ENCODE results near the gene C16orf89. TPM values are rescaled to one million over a fixed set of nuclear protein-coding genes. Genes with fewer than 3 reads are reported as not detected.

C16orf89 gene
- total RNA-seq, 4 donors from 2014 or later: 2.9 to 14.9 (median 3.3) TPM; not detected in 1

DNA sequence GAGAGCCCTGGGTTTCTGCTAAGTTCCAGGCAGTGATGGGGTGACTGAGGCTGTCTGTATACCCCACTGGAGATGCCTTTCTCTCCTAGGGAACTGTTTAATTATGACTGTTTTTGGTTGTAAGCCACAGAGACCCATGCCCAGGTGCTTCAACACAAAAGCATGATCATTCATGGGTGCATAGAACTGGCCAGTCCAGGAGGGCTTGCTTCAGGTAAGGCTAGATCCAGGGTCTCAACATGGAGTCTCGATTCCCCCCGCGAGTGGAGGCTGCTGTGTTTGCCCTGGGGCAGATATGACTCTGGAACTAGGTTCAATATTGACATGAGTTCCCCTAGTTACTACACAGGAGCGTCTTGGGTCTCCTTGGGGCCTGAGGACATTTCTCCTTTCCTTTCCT is 49.9 kb downstream of the C16orf89 start:
- TF ChIP-seq, protein P1, sequence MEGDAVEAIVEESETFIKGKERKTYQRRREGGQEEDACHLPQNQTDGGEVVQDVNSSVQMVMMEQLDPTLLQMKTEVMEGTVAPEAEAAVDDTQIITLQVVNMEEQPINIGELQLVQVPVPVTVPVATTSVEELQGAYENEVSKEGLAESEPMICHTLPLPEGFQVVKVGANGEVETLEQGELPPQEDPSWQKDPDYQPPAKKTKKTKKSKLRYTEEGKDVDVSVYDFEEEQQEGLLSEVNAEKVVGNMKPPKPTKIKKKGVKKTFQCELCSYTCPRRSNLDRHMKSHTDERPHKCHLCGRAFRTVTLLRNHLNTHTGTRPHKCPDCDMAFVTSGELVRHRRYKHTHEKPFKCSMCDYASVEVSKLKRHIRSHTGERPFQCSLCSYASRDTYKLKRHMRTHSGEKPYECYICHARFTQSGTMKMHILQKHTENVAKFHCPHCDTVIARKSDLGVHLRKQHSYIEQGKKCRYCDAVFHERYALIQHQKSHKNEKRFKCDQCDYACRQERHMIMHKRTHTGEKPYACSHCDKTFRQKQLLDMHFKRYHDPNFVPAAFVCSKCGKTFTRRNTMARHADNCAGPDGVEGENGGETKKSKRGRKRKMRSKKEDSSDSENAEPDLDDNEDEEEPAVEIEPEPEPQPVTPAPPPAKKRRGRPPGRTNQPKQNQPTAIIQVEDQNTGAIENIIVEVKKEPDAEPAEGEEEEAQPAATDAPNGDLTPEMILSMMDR (IDR thresholded peaks at IDR 0.05; ENCODE audit: low read depth): no peak

DNA sequence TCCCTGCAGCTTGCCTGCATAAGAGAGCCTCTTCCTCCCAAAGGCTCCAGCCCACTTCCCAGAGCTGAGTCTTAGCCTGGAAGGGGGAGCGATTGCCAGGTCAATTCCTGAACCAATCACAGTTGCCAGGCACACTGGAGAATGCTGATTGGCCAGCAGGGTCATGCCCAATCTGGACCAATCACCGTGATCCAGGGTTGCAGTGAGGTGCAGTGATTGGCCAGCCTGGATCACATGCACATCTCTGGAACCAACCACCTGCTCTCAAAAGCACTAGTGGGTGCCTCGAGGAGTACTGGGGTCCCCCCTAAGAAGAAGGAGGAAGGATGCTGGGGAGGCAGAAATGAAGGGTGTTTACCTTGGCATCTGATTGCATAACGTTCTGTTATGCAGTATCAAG is 50.4 kb downstream of the C16orf89 start:
- TF ChIP-seq, protein P1 (IDR thresholded peaks at IDR 0.05; ENCODE audit: low read depth): no peak

- TF ChIP-seq, protein P1 (IDR thresholded peaks at IDR 0.05; ENCODE audit: low read depth): no peak
These were observed 52.9 kb downstream of the C16orf89 start for GRCh38 chr16:5012887-5013286.

DNA sequence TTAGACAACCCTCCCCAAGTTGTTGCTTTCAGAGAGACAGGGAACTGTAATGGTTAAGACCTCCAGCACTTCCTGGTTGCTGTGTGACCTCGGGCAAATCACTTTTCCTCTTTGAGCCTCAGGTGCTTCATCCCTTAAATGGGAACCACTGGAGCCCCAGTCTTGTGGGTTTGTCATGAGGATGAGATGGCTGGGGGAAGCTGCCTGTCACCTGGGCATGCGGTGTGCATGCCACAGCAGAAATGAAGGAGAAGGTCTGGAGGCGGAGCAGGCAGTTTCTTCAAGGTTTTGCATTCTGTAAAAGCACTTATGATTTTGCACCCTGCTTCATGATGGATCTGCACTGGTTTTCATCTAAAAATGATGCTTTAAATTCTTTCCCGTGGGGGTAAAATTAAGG is 54.1 kb downstream of the C16orf89 start:
- TF ChIP-seq, protein P1 (IDR thresholded peaks at IDR 0.05; ENCODE audit: low read depth): no peak

DNA sequence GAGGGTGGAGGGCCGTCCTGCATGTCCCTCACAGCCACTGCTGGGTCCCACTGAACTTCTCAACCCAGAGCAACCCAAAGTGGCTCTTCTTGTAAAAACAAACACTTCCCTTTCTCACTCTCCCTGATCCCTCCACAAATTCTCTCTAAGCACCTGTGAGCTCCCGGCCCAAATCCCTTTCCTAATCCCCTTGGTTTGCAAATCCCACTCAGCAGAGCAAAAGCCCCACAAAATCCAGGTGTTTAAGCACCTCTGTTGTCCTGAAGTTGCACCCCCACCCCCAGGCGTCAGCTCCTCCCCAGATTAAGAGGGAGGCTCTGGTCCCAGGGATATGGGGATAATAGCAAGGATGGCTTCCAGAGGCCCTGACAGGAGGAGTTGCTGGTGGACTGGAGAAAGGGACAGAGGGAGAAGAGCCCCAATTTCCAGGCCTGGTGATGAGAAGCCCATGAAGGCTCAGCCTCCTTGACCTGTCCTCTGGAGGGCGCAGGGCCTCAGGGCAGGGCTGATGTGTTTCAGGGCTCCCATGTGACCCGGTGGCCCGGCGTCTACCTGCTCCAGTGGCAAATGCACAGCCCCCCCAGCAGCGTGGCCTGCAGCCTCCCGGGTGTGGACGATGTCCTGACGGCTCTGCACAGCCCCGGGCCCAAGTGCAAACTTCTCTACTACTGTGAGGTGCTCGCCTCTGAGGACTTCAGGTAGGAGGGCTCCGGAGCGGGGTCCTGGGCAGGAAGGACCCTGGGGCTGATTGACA is 55.0 kb downstream of the C16orf89 start:
- TF ChIP-seq, protein P1 (IDR thresholded peaks at IDR 0.05; ENCODE audit: low read depth): no peak

GRCh38 chr16:5008311-5008731 is 57.4 kb downstream of the C16orf89 start:
- TF ChIP-seq, protein P1 (IDR thresholded peaks at IDR 0.05; ENCODE audit: low read depth): no peak

DNA sequence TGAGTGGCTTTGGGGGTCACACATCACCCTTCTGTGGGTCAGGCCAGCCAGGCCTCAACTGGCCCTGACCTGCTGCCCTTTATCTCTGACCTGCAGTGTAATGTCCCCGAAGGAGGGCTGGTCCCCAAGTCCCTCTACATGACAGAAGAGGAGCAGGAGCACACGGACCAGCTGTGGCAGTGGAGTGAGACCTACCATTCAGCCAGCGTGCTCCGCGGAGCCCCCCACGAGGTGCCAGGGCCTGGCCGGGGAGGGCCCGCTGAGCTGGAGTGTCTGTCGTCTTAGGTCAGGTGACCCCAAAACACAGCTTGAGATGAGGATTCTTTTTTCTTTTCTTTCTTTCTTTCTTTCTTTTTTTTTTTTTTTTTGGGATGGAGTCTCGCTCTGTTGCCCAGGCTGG is 58.5 kb downstream of the C16orf89 start:
- TF ChIP-seq, protein P1 (IDR thresholded peaks at IDR 0.05; ENCODE audit: low read depth): no peak

All from subcutaneous adipose tissue (tissue), 4 donors.